GM12873 (cell line): ENCODE measurements around the gene CDC14B.

ENCODE experiments used
- CTCF ChIP-seq: IDR thresholded peaks from 2 replicates; pipeline ENCODE4 v1.5.1; 2012; ENCODE audit warnings: low read depth, mild to moderate bottlenecking, moderate library complexity, low read length, control low read depth; ENCODE audit not compliant: insufficient read depth; ENCODE audit errors: missing control alignments

The CDC14B gene

DNA sequence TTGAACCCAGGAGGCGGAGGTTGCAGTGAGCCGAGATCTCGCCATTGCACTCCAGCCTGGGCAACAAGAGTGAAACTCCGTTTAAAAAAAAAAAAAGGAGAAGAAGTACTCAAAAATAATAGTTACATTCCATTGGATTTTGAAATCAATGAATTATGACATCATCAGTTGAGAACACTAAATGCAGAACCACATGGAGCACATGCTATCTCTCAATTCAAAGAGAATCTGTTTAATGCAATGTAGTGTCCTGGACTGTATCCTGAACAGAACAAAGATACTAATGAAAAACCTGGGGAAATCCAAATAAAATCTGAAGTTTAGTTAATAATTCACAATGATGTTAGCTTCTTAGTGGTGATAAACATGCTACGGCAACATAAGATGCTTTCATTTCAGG is 20.3 kb downstream of the CDC14B start:
- no peak for TF ChIP-seq CTCF

DNA sequence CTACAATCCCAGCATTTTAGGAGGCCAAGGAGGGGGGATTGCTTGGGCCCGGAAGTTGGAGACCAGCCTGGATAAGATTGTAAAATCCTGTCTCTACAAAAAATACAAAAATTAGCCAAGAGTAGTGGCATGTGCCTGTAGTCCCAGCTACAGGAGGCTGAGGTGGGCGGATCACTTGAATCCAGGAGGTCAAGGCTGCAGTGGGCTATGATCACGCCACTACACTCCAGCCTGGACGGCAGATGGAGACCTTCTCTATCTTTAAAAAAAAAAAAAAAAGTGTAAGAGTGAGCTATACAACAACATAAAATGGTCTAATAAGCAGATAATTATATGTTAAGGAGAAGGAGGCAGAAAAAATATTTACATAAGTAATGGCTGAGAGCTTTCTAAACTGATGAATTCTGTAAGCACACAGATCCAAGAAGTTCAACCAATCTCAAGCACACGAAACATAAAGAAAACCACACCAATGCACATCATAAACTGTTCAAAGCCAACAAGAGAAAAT is 23.0 kb downstream of the CDC14B start:
- TF ChIP-seq CTCF, result no peak

- no peak for TF ChIP-seq CTCF
Observed at GRCh38 chr9:96587338-96588315, 32.0 kb downstream of the CDC14B start.

DNA sequence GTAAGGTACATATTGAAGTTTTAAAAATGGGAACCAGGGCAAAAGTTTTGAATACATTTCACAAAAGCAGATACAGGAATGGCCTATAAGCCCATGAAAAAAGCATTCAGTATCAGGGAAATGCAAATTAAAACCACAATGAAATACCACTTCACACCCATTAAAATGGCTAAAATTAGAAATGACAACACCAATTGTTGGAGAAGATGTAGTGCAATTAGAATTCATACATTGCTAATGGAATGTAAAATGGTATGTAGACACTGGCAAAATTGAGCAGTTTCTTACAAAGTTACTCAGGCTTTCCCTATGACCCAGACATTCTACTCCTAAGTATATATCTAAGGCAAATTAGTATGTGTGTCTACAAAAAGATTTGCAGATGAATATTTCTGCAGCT is 34.2 kb downstream of the CDC14B start:
- TF ChIP-seq CTCF, result no peak

- TF ChIP-seq CTCF, result no peak
Observed at GRCh38 chr9:96581786-96582185, 37.9 kb downstream of the CDC14B start.

GRCh38 chr9:96581301-96581700 is 38.3 kb downstream of the CDC14B start:
- no peak for TF ChIP-seq CTCF

GRCh38 chr9:96574931-96575351 is 44.7 kb downstream of the CDC14B start:
- no peak for TF ChIP-seq CTCF
